Measurements from ENCODE around the gene MITD1.

MITD1 gene

GRCh38 chr2:99180755-99181623 is at the start of gene MITD1, which contains the start of gene MRPL30:
TSS of gene MITD1 (minus strand) at chr2:99181058. CDS start at chr2:99180981, 77 bp downstream.
TSS of gene MRPL30 (plus strand) at chr2:99181184. CDS start at chr2:99186204, 5,020 bp downstream.
- peak; percentile 89 for DNase-seq (ENCODE audit: extremely low read depth, insufficient read length)
- Histone ChIP-seq H3K4me3 (replicated peaks; ENCODE audit: low read depth, low read length) (peak within 1 kb of the TSS; percentile 99), H3K27me3 (replicated peaks; ENCODE audit: control insufficient read depth, insufficient read depth, low read length) (no peaks in the 10 kb centered on the region), H3K36me3 (ENCODE audit: control insufficient read depth, insufficient read depth, low read length) (no peaks in the 10 kb centered on the region)
- TF ChIP-seq CTCF (IDR thresholded peaks at IDR 0.05; ENCODE audit: insufficient read depth, low read length, poor library complexity, severe bottlenecking) = no peak

GRCh38 chr2:99217929-99218501 is 37.2 kb upstream of the MITD1 start:
- DNase-seq (ENCODE audit: extremely low read depth, insufficient read length) = no peak
- Histone ChIP-seq H3K36me3 (ENCODE audit: control insufficient read depth, insufficient read depth, low read length) (no peaks in the 10 kb centered on the region), H3K4me3 (replicated peaks; ENCODE audit: low read depth, low read length) (no peak overlapping the region), H3K27me3 (replicated peaks; ENCODE audit: control insufficient read depth, insufficient read depth, low read length) (no peaks in the 10 kb centered on the region)
- no peak for TF ChIP-seq CTCF (IDR thresholded peaks at IDR 0.05; ENCODE audit: insufficient read depth, low read length, poor library complexity, severe bottlenecking)

- TF ChIP-seq CTCF (IDR thresholded peaks at IDR 0.05; ENCODE audit: insufficient read depth, low read length, poor library complexity, severe bottlenecking) = no peak
- DNase-seq (ENCODE audit: extremely low read depth, insufficient read length) = no peak
- H3K4me3 ChIP-seq (replicated peaks; ENCODE audit: low read depth, low read length) = no peak overlapping the region
- H3K27me3 ChIP-seq (replicated peaks; ENCODE audit: control insufficient read depth, insufficient read depth, low read length) = no peaks in the 10 kb centered on the region
- no peaks in the 10 kb centered on the region for H3K36me3 ChIP-seq (ENCODE audit: control insufficient read depth, insufficient read depth, low read length)
These were observed 35.2 kb upstream of the MITD1 start for GRCh38 chr2:99216096-99216495.

GRCh38 chr2:99205491-99205890 is 24.6 kb upstream of the MITD1 start:
- Histone ChIP-seq H3K36me3 (ENCODE audit: control insufficient read depth, insufficient read depth, low read length) (no peaks in the 10 kb centered on the region), H3K27me3 (replicated peaks; ENCODE audit: control insufficient read depth, insufficient read depth, low read length) (no peaks in the 10 kb centered on the region), H3K4me3 (replicated peaks; ENCODE audit: low read depth, low read length) (no peak overlapping the region)
- no peak for DNase-seq (ENCODE audit: extremely low read depth, insufficient read length)
- no peak for TF ChIP-seq CTCF (IDR thresholded peaks at IDR 0.05; ENCODE audit: insufficient read depth, low read length, poor library complexity, severe bottlenecking)

- no peak for DNase-seq (ENCODE audit: extremely low read depth, insufficient read length)
- Histone ChIP-seq H3K36me3 (ENCODE audit: control insufficient read depth, insufficient read depth, low read length) (peaks cover 6% of the 10 kb centered on the region), H3K4me3 (replicated peaks; ENCODE audit: low read depth, low read length) (no peak overlapping the region), H3K27me3 (replicated peaks; ENCODE audit: control insufficient read depth, insufficient read depth, low read length) (no peaks in the 10 kb centered on the region)
- no peak for TF ChIP-seq CTCF (IDR thresholded peaks at IDR 0.05; ENCODE audit: insufficient read depth, low read length, poor library complexity, severe bottlenecking)
These were observed 21.3 kb upstream of the MITD1 start for GRCh38 chr2:99201959-99202678.
